Breast epithelium (tissue), 4 donors: ENCODE results near the gene PARVB. TPM values are rescaled to one million over a fixed set of nuclear protein-coding genes. Genes with fewer than 3 reads are reported as not detected.

Experiments
- DNase-seq, 2 donors: peaks; one replicate each; pipeline ENCODE4 v3.0.0-alpha.2; 2019; ENCODE audit warnings: low spot score in 2 of 2
- H3K27ac ChIP-seq, 2 donors: fragments of 200-600 bp; sonication (generic) in 1 of 2; one replicate each; pipeline ENCODE4 v1.5.1; 2016 to 2019; ENCODE audit warnings: mild to moderate bottlenecking in 1 of 2
- H3K27me3 ChIP-seq, 2 donors: fragments of 200-600 bp; sonication (generic) in 1 of 2; one replicate each; pipeline versions ENCODE4 v1.5.1 to v1.6.0; 2017 to 2019; ENCODE audit warnings: control low read depth in 1 of 2, mild to moderate bottlenecking in 1 of 2
- H3K36me3 ChIP-seq: fragments of 200-600 bp; one replicate; pipeline ENCODE4 v1.5.1; 2019
- H3K4me1 ChIP-seq, 2 donors: fragments of 200-600 bp; sonication (generic); one replicate each; pipeline ENCODE4 v1.5.1; 2016 to 2019; ENCODE audit warnings: control low read depth in 1 of 2
- H3K4me3 ChIP-seq, 3 donors: fragments of 200-600 bp; sonication (generic); 1 replicate in 2 of 3; 2 replicates in 1 of 3; pipeline ENCODE4 v1.5.1; 2016 to 2019; ENCODE audit warnings: mild to moderate bottlenecking in 3 of 3, moderate library complexity in 2 of 3
- H3K9me3 ChIP-seq, 2 donors: fragments of 200-600 bp; sonication (generic) in 1 of 2; one replicate each; pipeline ENCODE4 v1.5.1; 2016 to 2019; ENCODE audit warnings: control low read depth in 1 of 2
- POLR2A ChIP-seq: fragments of 450-650 bp; IDR thresholded peaks from one replicate; pipeline ENCODE4 v1.6.1; 2016; ENCODE audit warnings: antibody characterized with exemption, mild to moderate bottlenecking, moderate library complexity
- POLR2AphosphoS5 ChIP-seq, 3 donors: sonication (generic); formaldehyde crosslinking; IDR thresholded peaks; one replicate each; pipeline ENCODE4 v1.6.1; 2017; ENCODE audit warnings: antibody characterized with exemption in 3 of 3
- intact Hi-C: fragments of 100-400 bp; cut with DNase I; formaldehyde crosslinking; loops from one replicate; pipeline ENCODE4 v1.15.1; 2023; ENCODE audit warnings: low total_unique reads
- total RNA-seq, 3 donors: library from RNA; depleted of rRNA; stranded (reverse); fragments of >200 nt; gene quantifications; one replicate each; pipeline ENCODE4 v1.1.0, GENCODE V29; 2016
- TF ChIP-seq, protein P1 (sequence below), 3 donors: fragments of 450-650 bp; IDR thresholded peaks; one replicate each; pipeline ENCODE4 v1.5.1; 2016 to 2017; ENCODE audit warnings: antibody characterized with exemption in 3 of 3, mild to moderate bottlenecking in 3 of 3, moderate library complexity in 3 of 3

Gene PARVB, protein sequence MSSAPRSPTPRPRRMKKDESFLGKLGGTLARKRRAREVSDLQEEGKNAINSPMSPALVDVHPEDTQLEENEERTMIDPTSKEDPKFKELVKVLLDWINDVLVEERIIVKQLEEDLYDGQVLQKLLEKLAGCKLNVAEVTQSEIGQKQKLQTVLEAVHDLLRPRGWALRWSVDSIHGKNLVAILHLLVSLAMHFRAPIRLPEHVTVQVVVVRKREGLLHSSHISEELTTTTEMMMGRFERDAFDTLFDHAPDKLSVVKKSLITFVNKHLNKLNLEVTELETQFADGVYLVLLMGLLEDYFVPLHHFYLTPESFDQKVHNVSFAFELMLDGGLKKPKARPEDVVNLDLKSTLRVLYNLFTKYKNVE
- 10 to 100 TPM; 12.3 to 57.6 (median 21.6) TPM for total RNA-seq

DNA sequence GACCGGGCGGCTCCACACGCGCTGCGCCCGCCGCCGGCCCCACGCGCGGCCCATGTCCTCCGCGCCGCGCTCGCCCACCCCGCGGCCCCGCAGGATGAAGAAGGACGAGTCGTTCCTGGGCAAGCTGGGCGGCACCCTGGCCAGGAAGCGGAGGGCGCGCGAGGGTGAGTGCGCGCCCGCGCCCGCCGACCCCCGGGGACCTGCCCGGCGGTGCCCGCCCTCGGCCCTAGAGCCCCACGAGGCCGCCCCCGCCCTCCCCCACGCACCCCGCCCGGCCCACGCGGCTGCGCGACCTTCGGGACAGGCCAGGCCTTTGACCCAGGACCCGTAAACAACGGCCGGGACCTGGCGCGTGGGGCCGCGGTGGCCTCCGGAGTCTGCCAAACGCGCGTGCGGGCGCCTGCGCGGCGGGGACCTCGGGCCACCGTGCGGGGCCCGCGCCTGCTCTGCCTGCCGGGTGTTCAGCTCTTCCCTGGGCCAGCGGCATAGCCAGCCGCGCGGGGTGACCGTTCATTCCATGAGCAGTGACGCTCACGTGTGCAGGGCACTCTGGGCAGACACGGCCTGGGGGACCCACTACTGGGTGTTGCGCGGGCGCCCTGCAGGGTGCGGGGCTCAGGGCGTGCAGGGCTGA, at the start of gene PARVB:
Gene PARVB, plus strand, starts transcription at position 15 of the 634 bp plus-strand sequence. Its CDS starts 38 bp downstream, at position 53.
- intact Hi-C loops, result no loop called here
- no peaks in the 10 kb centered on the region for H3K27me3 ChIP-seq
- H3K4me3 ChIP-seq, result peak within 1 kb of the TSS; percentile 59 to 94 (median 64)
- no peak for TF ChIP-seq POLR2A
- TF ChIP-seq, protein P1, sequence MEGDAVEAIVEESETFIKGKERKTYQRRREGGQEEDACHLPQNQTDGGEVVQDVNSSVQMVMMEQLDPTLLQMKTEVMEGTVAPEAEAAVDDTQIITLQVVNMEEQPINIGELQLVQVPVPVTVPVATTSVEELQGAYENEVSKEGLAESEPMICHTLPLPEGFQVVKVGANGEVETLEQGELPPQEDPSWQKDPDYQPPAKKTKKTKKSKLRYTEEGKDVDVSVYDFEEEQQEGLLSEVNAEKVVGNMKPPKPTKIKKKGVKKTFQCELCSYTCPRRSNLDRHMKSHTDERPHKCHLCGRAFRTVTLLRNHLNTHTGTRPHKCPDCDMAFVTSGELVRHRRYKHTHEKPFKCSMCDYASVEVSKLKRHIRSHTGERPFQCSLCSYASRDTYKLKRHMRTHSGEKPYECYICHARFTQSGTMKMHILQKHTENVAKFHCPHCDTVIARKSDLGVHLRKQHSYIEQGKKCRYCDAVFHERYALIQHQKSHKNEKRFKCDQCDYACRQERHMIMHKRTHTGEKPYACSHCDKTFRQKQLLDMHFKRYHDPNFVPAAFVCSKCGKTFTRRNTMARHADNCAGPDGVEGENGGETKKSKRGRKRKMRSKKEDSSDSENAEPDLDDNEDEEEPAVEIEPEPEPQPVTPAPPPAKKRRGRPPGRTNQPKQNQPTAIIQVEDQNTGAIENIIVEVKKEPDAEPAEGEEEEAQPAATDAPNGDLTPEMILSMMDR (IDR thresholded peaks at IDR 0.05), result no peak
- TF ChIP-seq POLR2AphosphoS5 (IDR thresholded peaks at IDR 0.05), result no peak
- no peak for DNase-seq
- no peaks in the 10 kb centered on the region for H3K9me3 ChIP-seq
- H3K27ac ChIP-seq, result peak within 1 kb of the TSS; percentile 54 to 93
- H3K36me3 ChIP-seq, result no peaks in the 10 kb centered on the region
- H3K4me1 ChIP-seq, result no peaks in the 10 kb centered on the region

DNA sequence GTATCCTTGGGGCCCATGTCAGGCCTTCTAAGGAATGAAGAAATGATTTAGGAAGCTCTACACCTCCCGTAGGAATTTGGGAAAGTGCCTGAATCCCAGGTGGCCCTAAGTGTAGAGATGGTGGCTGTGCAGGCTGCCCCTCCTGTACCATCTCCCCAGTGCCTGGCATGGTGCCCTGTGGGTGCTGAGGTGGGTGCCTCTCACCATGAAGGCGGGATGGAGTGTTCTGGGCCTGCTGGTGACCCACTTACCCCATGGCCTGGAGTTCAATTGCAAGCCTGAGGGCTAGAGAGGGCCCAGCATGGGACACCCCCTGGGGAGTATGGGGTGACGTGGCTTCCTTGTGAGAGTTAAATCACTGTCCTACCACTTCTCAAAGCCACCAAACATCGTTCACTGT, 49.1 kb upstream of the PARVB start:
- DNase-seq, result no peak
- no peaks in the 10 kb centered on the region for H3K4me1 ChIP-seq
- no peaks in the 10 kb centered on the region for H3K27me3 ChIP-seq
- H3K4me3 ChIP-seq, result no peak overlapping the region
- peaks cover 6% of the 10 kb centered on the region for H3K36me3 ChIP-seq
- H3K9me3 ChIP-seq, result no peaks in the 10 kb centered on the region
- TF ChIP-seq POLR2A, result no peak
- TF ChIP-seq, protein P1 (IDR thresholded peaks at IDR 0.05), result no peak
- TF ChIP-seq POLR2AphosphoS5 (IDR thresholded peaks at IDR 0.05), result no peak
- H3K27ac ChIP-seq, result no peak overlapping the region
- intact Hi-C loops, result no loop called here

DNA sequence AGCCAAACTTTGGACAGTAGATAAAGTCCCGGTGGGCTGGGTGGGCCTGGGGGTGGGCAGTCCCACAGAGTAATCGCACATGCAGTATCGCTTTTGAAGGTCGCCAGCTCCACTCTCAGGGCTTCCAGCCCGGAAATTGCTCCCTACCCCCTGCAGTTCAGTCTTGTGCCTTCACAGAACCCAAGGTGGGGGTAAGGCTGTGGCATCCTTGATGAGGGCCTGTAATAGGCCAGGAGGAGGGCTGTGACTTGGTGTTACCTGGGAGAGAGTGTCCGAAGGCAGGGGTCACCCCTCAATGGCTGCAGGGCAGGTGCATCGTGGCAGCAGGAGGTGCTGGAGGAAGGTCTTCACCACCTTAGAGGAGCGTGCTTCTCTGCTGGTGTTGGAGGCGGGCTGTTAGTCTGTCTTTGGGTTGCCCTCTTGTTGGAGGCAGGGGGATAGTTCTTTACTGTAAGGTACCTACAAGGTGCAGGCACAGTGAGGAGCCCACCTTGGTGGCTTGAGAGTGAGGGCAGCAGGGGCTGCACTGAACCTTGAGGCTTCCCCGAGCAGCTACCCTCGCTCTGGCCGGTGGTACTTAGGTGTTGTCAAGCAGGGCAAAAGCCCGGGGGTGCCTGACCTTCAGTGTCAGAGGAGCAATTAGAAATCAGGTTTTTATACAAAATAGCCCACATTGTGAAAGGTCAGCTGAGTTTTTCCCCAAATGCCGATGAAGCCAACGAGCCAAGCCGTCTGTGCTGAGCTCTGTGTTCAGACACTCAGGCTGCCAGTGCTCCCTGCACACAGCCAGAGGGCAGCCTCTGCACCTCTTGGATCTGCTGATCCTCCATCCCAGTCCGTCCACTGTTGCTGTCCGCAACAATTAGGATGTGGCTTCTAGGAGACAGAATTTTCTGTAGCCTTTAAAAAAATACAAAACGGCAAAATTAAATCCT, 47.0 kb upstream of the PARVB start:
- H3K27ac ChIP-seq, result no peak overlapping the region
- peak in 1 of 2 donors; percentile 40 for DNase-seq
- H3K27me3 ChIP-seq, result no peaks in the 10 kb centered on the region
- H3K4me1 ChIP-seq, result no peaks in the 10 kb centered on the region
- H3K4me3 ChIP-seq, result no peak overlapping the region
- H3K9me3 ChIP-seq, result no peaks in the 10 kb centered on the region
- TF ChIP-seq, protein P1 (IDR thresholded peaks at IDR 0.05), result no peak
- no peak for TF ChIP-seq POLR2A
- TF ChIP-seq POLR2AphosphoS5 (IDR thresholded peaks at IDR 0.05), result no peak
- peaks cover 18% of the 10 kb centered on the region for H3K36me3 ChIP-seq
- intact Hi-C loops, result no loop called here

DNA sequence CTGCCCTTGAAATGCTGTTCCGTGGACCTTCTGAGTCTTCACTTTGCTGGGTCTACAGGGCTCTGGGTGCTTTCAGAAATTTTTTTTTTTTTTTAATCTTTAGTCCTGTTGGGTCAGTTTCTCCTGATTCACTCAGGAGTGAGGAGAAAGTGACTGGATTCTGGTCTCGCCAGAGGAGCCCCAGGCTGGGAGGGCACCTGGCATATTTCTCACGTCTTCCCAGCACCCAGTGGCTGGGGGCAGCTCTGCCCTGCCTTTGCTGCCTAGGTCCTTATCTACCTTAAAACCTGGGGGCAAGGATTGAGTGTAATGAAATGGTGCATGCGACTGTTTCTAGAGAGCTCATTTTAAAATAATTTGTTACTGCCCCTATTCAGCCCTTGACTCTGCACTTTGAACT, 45.5 kb upstream of the PARVB start:
- no peak overlapping the region for H3K27ac ChIP-seq
- H3K36me3 ChIP-seq, result peaks cover 18% of the 10 kb centered on the region
- peak in 1 of 2 donors; percentile 17 for DNase-seq
- no peak for TF ChIP-seq POLR2A
- TF ChIP-seq, protein P1 (IDR thresholded peaks at IDR 0.05), result no peak
- TF ChIP-seq POLR2AphosphoS5 (IDR thresholded peaks at IDR 0.05), result no peak
- H3K9me3 ChIP-seq, result no peaks in the 10 kb centered on the region
- no peak overlapping the region for H3K4me3 ChIP-seq
- H3K4me1 ChIP-seq, result no peaks in the 10 kb centered on the region
- H3K27me3 ChIP-seq, result no peaks in the 10 kb centered on the region
- intact Hi-C loops, result no loop called here
